ENCODE data around the gene PCNP.
A peak's percentile ranks its signal among the peaks of the same experiment; 100 is the strongest.
"Not testable (repeated sequence)": the region's sequence is repeated elsewhere in the genome, so short reads cannot be mapped to it uniquely, and the experiment has no call there.

PCNP gene

DNA sequence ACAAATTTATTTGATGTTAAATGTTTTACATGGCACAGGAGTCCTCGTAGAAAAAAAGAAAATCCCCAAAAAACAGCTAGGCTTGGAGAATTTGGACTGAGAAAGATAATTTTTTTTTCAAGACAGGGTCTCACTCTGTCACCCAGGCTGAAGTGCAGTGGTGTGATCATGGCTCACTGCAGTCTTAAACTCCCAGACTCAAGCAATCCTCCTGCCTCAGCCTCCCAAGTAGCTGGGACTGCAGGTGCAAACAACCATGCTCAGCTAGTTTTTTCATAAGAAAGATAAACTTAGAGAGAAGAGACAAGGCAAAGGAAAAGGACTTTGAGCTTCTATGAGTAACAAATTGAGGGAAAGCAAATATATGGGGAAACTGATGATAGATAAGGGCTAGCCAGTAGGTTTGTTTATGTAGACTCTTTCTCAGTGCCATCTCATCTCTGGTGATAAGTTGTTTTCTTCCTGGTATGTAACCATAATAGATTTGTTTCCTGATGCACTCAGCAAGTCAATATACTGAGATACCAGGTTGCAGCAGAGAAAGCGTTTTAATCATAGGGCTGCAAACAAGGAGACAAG is 25.4 kb upstream of the PCNP start:
- TF ChIP-seq, protein P1, sequence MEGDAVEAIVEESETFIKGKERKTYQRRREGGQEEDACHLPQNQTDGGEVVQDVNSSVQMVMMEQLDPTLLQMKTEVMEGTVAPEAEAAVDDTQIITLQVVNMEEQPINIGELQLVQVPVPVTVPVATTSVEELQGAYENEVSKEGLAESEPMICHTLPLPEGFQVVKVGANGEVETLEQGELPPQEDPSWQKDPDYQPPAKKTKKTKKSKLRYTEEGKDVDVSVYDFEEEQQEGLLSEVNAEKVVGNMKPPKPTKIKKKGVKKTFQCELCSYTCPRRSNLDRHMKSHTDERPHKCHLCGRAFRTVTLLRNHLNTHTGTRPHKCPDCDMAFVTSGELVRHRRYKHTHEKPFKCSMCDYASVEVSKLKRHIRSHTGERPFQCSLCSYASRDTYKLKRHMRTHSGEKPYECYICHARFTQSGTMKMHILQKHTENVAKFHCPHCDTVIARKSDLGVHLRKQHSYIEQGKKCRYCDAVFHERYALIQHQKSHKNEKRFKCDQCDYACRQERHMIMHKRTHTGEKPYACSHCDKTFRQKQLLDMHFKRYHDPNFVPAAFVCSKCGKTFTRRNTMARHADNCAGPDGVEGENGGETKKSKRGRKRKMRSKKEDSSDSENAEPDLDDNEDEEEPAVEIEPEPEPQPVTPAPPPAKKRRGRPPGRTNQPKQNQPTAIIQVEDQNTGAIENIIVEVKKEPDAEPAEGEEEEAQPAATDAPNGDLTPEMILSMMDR (conservative IDR thresholded peaks at IDR 0.05; ENCODE audit: low read length), result no peak
- DNase-seq (ENCODE audit: low read depth), result no peak
- no peak overlapping the region for H3K4me3 ChIP-seq (ENCODE audit: low read length)

DNA sequence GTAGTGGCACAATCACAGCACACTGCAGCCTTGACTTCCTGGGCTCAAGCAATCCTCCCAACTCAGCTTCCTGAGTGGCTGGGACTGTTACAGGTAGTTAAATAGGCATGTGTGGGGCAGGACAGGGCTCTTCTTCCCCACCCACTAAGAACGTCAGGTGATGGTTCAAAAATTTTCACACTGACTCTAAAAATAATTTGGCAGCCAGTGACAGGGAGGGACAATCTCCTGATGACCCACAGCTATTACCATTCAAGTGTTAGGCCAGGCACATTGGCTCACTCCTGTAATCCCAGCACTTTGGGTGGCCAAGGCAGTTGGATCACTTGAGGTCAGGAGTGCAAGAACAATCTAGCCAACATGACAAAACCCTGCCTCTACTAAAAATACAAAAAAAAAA is 24.5 kb upstream of the PCNP start:
- DNase-seq (ENCODE audit: low read depth), result no peak
- H3K4me3 ChIP-seq (ENCODE audit: low read length), result no peak overlapping the region
- TF ChIP-seq, protein P1 (conservative IDR thresholded peaks at IDR 0.05; ENCODE audit: low read length), result no peak

DNA sequence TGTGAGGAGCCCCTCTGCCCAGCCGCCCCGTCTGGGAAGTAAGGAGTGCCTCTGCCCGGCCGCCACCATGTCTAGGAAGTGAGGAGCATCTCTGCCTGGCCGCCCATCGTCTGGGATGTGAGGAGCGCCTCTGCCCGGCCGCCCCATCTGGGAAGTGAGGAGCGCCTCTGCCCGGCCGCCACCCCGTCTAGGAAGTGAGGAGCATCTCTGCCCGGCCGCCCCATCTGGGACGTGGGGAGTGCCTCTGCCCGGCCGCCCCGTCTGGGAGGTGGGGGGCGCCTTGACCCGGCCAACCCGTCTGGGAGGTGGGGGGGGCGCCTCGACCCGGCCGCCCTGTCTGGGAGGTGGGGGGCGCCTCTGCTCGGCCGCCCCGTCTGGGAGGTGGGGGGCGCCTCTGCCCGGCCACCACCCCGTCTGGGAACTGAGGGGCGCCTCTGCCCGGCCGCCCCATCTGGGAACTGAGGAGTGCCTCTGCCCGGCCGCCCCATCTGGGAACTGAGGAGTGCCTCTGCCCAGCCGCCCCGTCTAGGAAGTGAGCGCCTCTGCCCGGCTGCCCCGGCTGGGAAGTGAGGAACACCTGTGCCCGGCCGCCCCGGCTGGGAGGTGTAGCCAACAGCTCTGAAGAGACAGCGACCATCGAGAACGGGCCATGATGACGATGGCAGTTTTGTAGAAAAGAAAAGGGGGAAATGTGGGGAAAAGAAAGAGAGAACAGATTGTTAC is 22.5 kb upstream of the PCNP start:
- DNase-seq (ENCODE audit: low read depth); H3K4me3 ChIP-seq (ENCODE audit: low read length): not testable (repeated sequence)

DNA sequence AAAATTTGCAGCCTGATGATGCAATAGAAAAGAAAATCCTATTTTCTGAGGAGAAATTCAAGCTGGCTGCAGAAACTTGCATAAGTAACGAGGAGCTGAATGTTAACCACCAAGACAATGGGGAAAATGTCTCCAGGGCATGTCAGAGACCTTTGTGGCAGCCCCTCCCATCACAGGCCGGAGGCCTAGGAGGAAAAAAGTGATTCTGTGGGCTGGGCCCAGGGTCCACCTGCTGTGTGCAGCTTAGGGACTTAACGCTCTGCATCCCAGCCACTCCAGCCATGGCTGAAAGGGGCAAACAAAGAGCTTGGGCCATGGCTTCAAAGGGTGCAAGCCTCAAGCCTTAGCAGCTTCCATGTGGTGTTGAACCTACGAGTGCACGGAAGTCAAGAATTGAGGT is 20.6 kb upstream of the PCNP start:
- H3K4me3 ChIP-seq (ENCODE audit: low read length); DNase-seq (ENCODE audit: low read depth): not testable (repeated sequence)

DNA sequence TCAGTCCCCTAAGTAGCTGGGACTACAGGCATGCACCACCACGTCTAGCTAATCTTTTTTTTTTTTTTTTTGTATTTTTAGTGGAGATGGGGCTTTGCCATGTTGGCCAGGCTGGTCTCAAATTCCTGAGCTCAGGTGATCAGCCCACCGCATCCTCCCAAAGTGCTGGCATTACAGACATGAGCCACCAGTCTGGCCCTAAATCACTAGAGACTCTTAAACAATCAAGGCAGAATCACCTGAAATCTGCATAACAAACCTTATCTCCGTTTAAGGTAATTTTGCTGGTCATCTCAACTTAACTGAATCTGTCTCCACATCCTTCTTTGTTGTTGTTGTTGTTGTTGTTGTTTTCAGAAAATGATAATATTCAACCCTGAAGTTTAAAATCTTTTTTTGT is 17.9 kb upstream of the PCNP start:
- H3K4me3 ChIP-seq (ENCODE audit: low read length), result no peak overlapping the region
- TF ChIP-seq, protein P1 (conservative IDR thresholded peaks at IDR 0.05; ENCODE audit: low read length), result no peak
- no peak for DNase-seq (ENCODE audit: low read depth)

DNA sequence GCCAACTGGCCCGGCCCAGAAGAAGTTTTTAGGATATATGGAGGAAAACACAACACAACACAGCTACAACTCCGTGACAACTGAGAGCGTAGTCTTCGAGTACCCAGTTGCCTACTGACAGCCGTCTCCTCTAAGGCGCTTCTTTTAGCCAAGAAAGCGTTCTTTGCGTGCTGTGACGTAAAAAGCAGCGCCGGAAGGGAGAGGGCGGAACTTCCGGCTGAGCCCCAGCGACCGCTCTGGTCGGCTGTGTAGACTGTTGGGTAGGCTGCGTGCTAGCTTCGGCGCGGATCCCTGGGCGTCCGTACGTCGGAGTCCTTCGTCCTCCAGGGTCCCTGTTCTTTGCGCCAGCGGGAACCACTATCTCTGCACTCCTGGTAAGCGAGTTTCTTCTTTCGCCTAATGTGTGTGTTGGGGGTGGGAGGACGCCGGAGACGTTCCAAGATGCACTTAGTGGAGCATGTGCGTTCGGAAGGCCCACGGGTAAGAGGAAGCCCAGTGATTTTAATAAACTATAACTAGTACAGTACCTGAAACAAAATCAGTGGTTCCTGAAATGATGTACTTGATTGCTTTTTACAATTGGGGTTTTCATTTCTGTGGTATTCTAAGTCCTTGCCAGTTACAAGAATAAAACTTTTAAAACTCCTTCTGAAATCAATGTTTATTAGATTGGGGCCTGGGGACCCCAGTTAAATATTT is 12.2 kb upstream of the PCNP start, which contains the start of gene TRMT10C:
Gene TRMT10C (plus strand): TSS at position 239 of the 699 bp plus-strand sequence. CDS start 2,914 bp downstream, outside the sequence.
- peak; percentile 89 for DNase-seq (ENCODE audit: low read depth)
- peak within 1 kb of the TSS; percentile 97 for H3K4me3 ChIP-seq (ENCODE audit: low read length)
- TF ChIP-seq, protein P1 (conservative IDR thresholded peaks at IDR 0.05; ENCODE audit: low read length), result no peak

DNA sequence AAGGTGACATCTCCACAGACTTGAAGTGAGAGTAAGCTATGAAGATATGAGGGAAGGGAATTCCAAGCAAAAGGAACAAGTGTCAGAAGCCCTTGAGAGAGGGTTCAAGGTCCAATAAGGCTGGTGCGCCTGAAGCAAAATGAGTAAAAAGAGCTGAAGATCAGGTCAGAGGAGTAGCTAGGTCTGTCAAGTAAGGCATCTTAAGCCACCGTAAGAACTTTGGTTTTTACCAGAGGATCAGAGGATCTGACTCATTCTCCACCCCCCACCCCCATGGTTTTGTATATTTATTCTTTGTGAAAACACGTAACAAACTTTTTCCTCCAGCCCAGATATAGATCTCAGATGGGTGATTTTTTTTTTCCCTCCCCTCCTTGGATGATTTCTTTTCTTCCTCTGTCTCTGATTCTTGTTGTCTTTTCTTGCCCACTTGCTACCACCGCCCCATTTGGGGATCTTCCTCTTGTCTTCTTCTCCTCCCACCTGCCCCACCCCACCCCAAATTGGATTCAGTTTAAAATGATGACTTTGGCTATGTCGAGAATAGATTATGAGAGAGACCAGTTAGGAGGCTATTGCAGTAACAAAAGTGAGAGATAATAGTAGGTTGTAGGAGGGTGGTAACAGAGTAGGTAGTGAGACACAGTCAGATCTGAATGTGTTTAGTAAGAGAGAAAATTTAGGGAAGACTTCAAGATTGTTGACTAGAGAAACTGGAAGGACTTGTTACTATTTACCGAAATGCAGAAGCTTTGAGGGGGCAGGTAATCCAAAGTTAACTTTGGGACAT is 6.3 kb upstream of the PCNP start:
- TF ChIP-seq, protein P1 (conservative IDR thresholded peaks at IDR 0.05; ENCODE audit: low read length), result no peak
- no peak overlapping the region for H3K4me3 ChIP-seq (ENCODE audit: low read length)
- DNase-seq (ENCODE audit: low read depth), result no peak
